Measurements from ENCODE around the gene TTLL3.

GRCh38 chr3:9806137-9806536 is 3.9 kb upstream of the TTLL3 start:
- no peak for TF ChIP-seq CTCF (IDR thresholded peaks at IDR 0.05; ENCODE audit: control extremely low read depth in 1 of 3, insufficient read depth in 1 of 3, low read depth in 1 of 3, low read length in 3 of 3)
- TF ChIP-seq ATF2 (IDR thresholded peaks at IDR 0.05; ENCODE audit: low read length), result no peak
- TF ChIP-seq JUND (IDR thresholded peaks at IDR 0.05; ENCODE audit: low read length), result no peak
- TF ChIP-seq BRCA1 (IDR thresholded peaks at IDR 0.05; ENCODE audit: low read depth, low read length), result no peak
- TF ChIP-seq YY1 (IDR thresholded peaks at IDR 0.05; ENCODE audit: low read depth, low read length), result no peak
- TF ChIP-seq SIRT6 (IDR thresholded peaks at IDR 0.05; ENCODE audit: low read length), result no peak
- TF ChIP-seq POLR2AphosphoS5 (IDR thresholded peaks at IDR 0.05; ENCODE audit: low read depth, low read length), result no peak

All from H1 (cell line).